DND-41 (cell line): ENCODE results near the gene SND1.

Experiments
- ATAC-seq: fragments of 200-7000 bp; cut with Tn5 transposase; 3 replicates; pipeline ENCODE4 v1.9.1; 2021; ENCODE audit warnings: low read depth; ENCODE audit not compliant: insufficient read depth
- DNase-seq: peaks from one replicate; pipeline ENCODE4 v3.0.0-alpha.2; 2020
- H2AFZ ChIP-seq: 2 replicates; pipeline ENCODE4 v1.6.0; 2012; ENCODE audit warnings: low read depth, low read length
- H3K27ac ChIP-seq: 2 replicates; pipeline ENCODE4 v1.5.1; 2012; ENCODE audit warnings: low read length, inconsistent platforms
- H3K27me3 ChIP-seq: fragments of 200-600 bp; sonication (generic); 2 replicates; pipeline ENCODE4 v1.6.0; 2012; ENCODE audit warnings: low read length, mild to moderate bottlenecking, inconsistent platforms; ENCODE audit not compliant: insufficient read depth, poor library complexity
- H3K36me3 ChIP-seq: 2 replicates; pipeline ENCODE4 v1.5.1; 2012; ENCODE audit warnings: low read length, inconsistent platforms; ENCODE audit not compliant: insufficient read depth
- H3K4me1 ChIP-seq: 2 replicates; pipeline ENCODE4 v1.5.1; 2012; ENCODE audit warnings: mild to moderate bottlenecking, low read length; ENCODE audit not compliant: insufficient read depth
- H3K4me2 ChIP-seq: 2 replicates; pipeline ENCODE4 v1.6.0; 2012; ENCODE audit warnings: mild to moderate bottlenecking, moderate library complexity, low read length, inconsistent platforms; ENCODE audit not compliant: insufficient read depth
- H3K4me3 ChIP-seq, 2 experiments: fragments of 200-600 bp in 1 of 2; shearing (Covaris generic) in 1 of 2; 2 replicates each; pipeline ENCODE4 v1.5.1; 2012 to 2016; ENCODE audit warnings: inconsistent platforms in 2 of 2, low read length in 2 of 2, mild to moderate bottlenecking in 2 of 2, low read depth in 1 of 2, moderate library complexity in 1 of 2
- H3K79me2 ChIP-seq: 2 replicates; pipeline ENCODE4 v1.6.0; 2012; ENCODE audit warnings: low read length, inconsistent platforms; ENCODE audit not compliant: insufficient read depth
- H3K9ac ChIP-seq: 2 replicates; pipeline ENCODE4 v1.6.0; 2012; ENCODE audit warnings: low read depth, mild to moderate bottlenecking, inconsistent platforms, low read length, moderate library complexity
- H3K9me3 ChIP-seq: 2 replicates; pipeline ENCODE4 v1.5.1; 2012; ENCODE audit warnings: low read length, moderate library complexity, mild to moderate bottlenecking, inconsistent platforms; ENCODE audit not compliant: insufficient read depth, severe bottlenecking
- H4K20me1 ChIP-seq: 2 replicates; pipeline ENCODE4 v1.6.0; 2012; ENCODE audit warnings: low read length; ENCODE audit not compliant: insufficient read depth
- CTCF ChIP-seq: IDR thresholded peaks from 2 replicates; pipeline ENCODE4 v1.5.1; 2012; ENCODE audit warnings: borderline replicate concordance, low read length, moderate library complexity, mild to moderate bottlenecking; ENCODE audit not compliant: poor library complexity, severe bottlenecking; ENCODE audit errors: extremely low read depth
- EZH2 ChIP-seq: IDR thresholded peaks from 3 replicates; pipeline ENCODE4 v1.6.1; 2012; ENCODE audit warnings: borderline replicate concordance, low read depth, mild to moderate bottlenecking, moderate library complexity, low read length, inconsistent platforms; ENCODE audit not compliant: severe bottlenecking

Gene SND1

GRCh38 chr7:127628445-127628844, 23.5 kb upstream of the SND1 start:
- ATAC-seq (no peak), DNase-seq (no peak)
- TF ChIP-seq CTCF (no peak), EZH2 (no peak)
- H2AFZ ChIP-seq: no peak overlapping the region
- no peak overlapping the region for H3K4me2 ChIP-seq
- no peaks in the 10 kb centered on the region for H3K79me2 ChIP-seq
- H3K27ac ChIP-seq: no peak overlapping the region
- H3K36me3 ChIP-seq: no peaks in the 10 kb centered on the region
- H3K27me3 ChIP-seq: peaks cover 4% of the 10 kb centered on the region
- H3K9ac ChIP-seq: no peak overlapping the region
- H3K9me3 ChIP-seq: no peaks in the 10 kb centered on the region
- no peak overlapping the region for H3K4me3 ChIP-seq
- H4K20me1 ChIP-seq: no peaks in the 10 kb centered on the region
- no peaks in the 10 kb centered on the region for H3K4me1 ChIP-seq

- no peak overlapping the region for H3K4me2 ChIP-seq
- peaks cover 4% of the 10 kb centered on the region for H3K27me3 ChIP-seq
- no peaks in the 10 kb centered on the region for H3K9me3 ChIP-seq
- ATAC-seq (peak; percentile 74), DNase-seq (peak; percentile 26)
- no peaks in the 10 kb centered on the region for H3K36me3 ChIP-seq
- no peak overlapping the region for H2AFZ ChIP-seq
- H4K20me1 ChIP-seq: no peaks in the 10 kb centered on the region
- H3K4me1 ChIP-seq: no peaks in the 10 kb centered on the region
- no peaks in the 10 kb centered on the region for H3K79me2 ChIP-seq
- H3K9ac ChIP-seq: no peak overlapping the region
- no peak for TF ChIP-seq EZH2
- peak; percentile 60 for TF ChIP-seq CTCF
- no peak overlapping the region for H3K4me3 ChIP-seq
- H3K27ac ChIP-seq: no peak overlapping the region
Observed at GRCh38 chr7:127629268-127629854, 22.6 kb upstream of the SND1 start.

- Histone ChIP-seq H3K27ac (no peak overlapping the region), H3K4me3 (no peak overlapping the region), H3K27me3 (peaks cover 11% of the 10 kb centered on the region), H3K36me3 (no peaks in the 10 kb centered on the region), H3K9me3 (no peaks in the 10 kb centered on the region), H3K79me2 (no peaks in the 10 kb centered on the region), H3K9ac (no peak overlapping the region), H3K4me2 (no peak overlapping the region), H3K4me1 (no peaks in the 10 kb centered on the region), H4K20me1 (no peaks in the 10 kb centered on the region), H2AFZ (no peak overlapping the region)
- DNase-seq: no peak
- no peak for TF ChIP-seq CTCF
- TF ChIP-seq EZH2: no peak
- no peak for ATAC-seq
Observed at GRCh38 chr7:127632276-127632910, 19.6 kb upstream of the SND1 start.
